CD4-positive, alpha-beta T cell (primary cell): ENCODE data around the gene ZNF385B. TPM values are rescaled to one million over a fixed set of nuclear protein-coding genes. Genes with fewer than 3 reads are reported as not detected.

Source experiments
- ATAC-seq: fragments of 200-7000 bp; cut with Tn5 transposase; one replicate; pipeline ENCODE4 v1.10.0; 2022; ENCODE audit warnings: mild to moderate bottlenecking; ENCODE audit not compliant: poor library complexity
- CTCF ChIA-PET: fragments of 350-600 bp; sonication (Branson Sonifier 250); formaldehyde crosslinking; loops from one replicate; lab custom pipeline; 2021; ENCODE audit warnings: antibody characterized with exemption, inconsistent platforms; lab: Charles Lee
- POLR2A ChIA-PET: fragments of 350-600 bp; sonication (Branson Sonifier 250); formaldehyde crosslinking; loops from one replicate; lab custom pipeline; 2021; ENCODE audit warnings: antibody characterized with exemption, inconsistent platforms; lab: Charles Lee
- DNase-seq, 14 experiments: peaks; one replicate each; pipeline ENCODE4 v3.0.0-alpha.2; 2013 to 2020; ENCODE audit warnings: mixed read lengths in 2 of 14
- H3K27ac ChIP-seq, 2 donors: one replicate each; pipeline versions ENCODE4 v1.5.1 to v1.7.0; 2013; ENCODE audit warnings: low read length in 2 of 2, low read depth in 1 of 2, mild to moderate bottlenecking in 1 of 2
- H3K27me3 ChIP-seq, 2 experiments: 1 replicate in 1 of 2; 2 replicates in 1 of 2; pipeline versions ENCODE4 v1.6.1 to v1.7.0; 2013; ENCODE audit warnings: low read length in 2 of 2, control low read depth in 1 of 2, mild to moderate bottlenecking in 1 of 2, moderate library complexity in 1 of 2; ENCODE audit not compliant: insufficient read depth in 2 of 2, control insufficient read depth in 1 of 2
- H3K36me3 ChIP-seq: one replicate; pipeline ENCODE4 v1.6.1; 2013; ENCODE audit warnings: low read length, control low read depth; ENCODE audit not compliant: insufficient read depth
- H3K4me1 ChIP-seq: one replicate; pipeline ENCODE4 v1.6.1; 2013; ENCODE audit warnings: low read length, control low read depth; ENCODE audit not compliant: insufficient read depth
- H3K4me3 ChIP-seq: one replicate; pipeline ENCODE4 v1.5.1; 2013; ENCODE audit warnings: mild to moderate bottlenecking, low read length, moderate library complexity
- H3K9me3 ChIP-seq, 2 experiments: 1 replicate in 1 of 2; 2 replicates in 1 of 2; pipeline versions ENCODE4 v1.6.1 to v1.7.0; 2013; ENCODE audit warnings: low read length in 2 of 2, mild to moderate bottlenecking in 2 of 2, control low read depth in 1 of 2, moderate library complexity in 1 of 2; ENCODE audit not compliant: control insufficient read depth in 1 of 2, insufficient read depth in 1 of 2
- H3K27ac Mint-ChIP-seq: one replicate; pipeline ENCODE4 v1.8.0; 2020; ENCODE audit warnings: mixed read lengths
- H3K27me3 Mint-ChIP-seq: one replicate; pipeline ENCODE4 v1.8.0; 2021; ENCODE audit warnings: mixed read lengths
- H3K36me3 Mint-ChIP-seq: one replicate; pipeline ENCODE4 v1.8.0; 2021; ENCODE audit warnings: low read depth, mixed read lengths
- H3K4me1 Mint-ChIP-seq: one replicate; pipeline ENCODE4 v1.8.0; 2021; ENCODE audit warnings: low read depth, mixed read lengths
- H3K4me3 Mint-ChIP-seq: one replicate; pipeline ENCODE4 v1.8.0; 2020; ENCODE audit warnings: mild to moderate bottlenecking, mixed read lengths
- H3K9me3 Mint-ChIP-seq: one replicate; pipeline ENCODE4 v1.8.0; 2020; ENCODE audit warnings: mixed read lengths
- CTCF ChIP-seq: fragments of 200-600 bp; IDR thresholded peaks from one replicate; pipeline ENCODE4 v1.8.0; 2022; ENCODE audit warnings: antibody characterized with exemption, mild to moderate bottlenecking
- intact Hi-C, 2 experiments: fragments of 100-400 bp; cut with DNase I in 1 of 2; cut with micrococcal nuclease in 1 of 2; formaldehyde crosslinking; loops; one replicate each; pipeline versions ENCODE4 v1.15.1 to v1.9.0; 2023 to 2025; cut with DNase I, micrococcal nuclease
- total RNA-seq, 174 experiments: library from RNA in 2 of 174; stranded (reverse) in 2 of 174; gene quantifications; one replicate each; pipeline ENCODE4 v1.2.3 and lab custom pipeline; 2021 to 2026

The ZNF385B gene
- total RNA-seq, 2 experiments from 2014 or later: not detected

DNA sequence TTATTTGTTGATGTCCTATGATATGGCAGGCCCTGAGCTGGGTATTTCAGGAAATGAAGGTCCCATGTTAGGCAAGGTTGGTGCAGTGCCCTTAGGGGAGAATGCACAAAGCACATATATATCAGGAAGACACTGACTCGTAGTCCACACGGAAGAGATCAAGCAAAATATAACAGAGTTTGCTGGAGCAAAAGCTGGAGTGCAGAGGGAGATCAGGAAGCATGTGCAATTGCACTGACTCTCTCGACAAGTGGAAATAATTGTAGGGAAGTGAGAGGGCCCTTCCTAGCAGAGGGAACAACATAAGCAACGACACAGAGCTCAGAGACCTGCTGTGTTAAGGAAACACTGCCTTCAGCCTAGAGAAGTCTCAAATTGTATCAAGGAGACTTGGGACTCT lies 4.2 kb downstream of the ZNF385B start:
- H3K27ac ChIP-seq: no peak overlapping the region
- POLR2A ChIA-PET: no interaction called here
- peaks cover 53% of the 10 kb centered on the region for H3K27me3 Mint-ChIP-seq
- intact Hi-C loops: no loop called here
- H3K27me3 ChIP-seq: peaks cover 24 to 46% of the 10 kb centered on the region in 2 experiments
- H3K4me3 ChIP-seq: no peak overlapping the region
- H3K36me3 Mint-ChIP-seq: no peaks in the 10 kb centered on the region
- H3K36me3 ChIP-seq: no peaks in the 10 kb centered on the region
- no peak overlapping the region for H3K27ac Mint-ChIP-seq
- CTCF ChIA-PET: no interaction called here
- peaks cover 0 to 6% of the 10 kb centered on the region in 2 experiments for H3K9me3 ChIP-seq
- DNase-seq: no peak
- peaks cover 4% of the 10 kb centered on the region for H3K4me1 ChIP-seq
- no peak for TF ChIP-seq CTCF
- no peak overlapping the region for H3K4me3 Mint-ChIP-seq
- no peaks in the 10 kb centered on the region for H3K4me1 Mint-ChIP-seq
- no peak for ATAC-seq
- H3K9me3 Mint-ChIP-seq: no peaks in the 10 kb centered on the region

- Mint-ChIP-seq H3K36me3 (no peaks in the 10 kb centered on the region), H3K4me1 (no peaks in the 10 kb centered on the region), H3K27ac (no peak overlapping the region), H3K27me3 (peaks cover 51% of the 10 kb centered on the region), H3K9me3 (no peaks in the 10 kb centered on the region), H3K4me3 (no peak overlapping the region)
- Histone ChIP-seq H3K27ac (no peak overlapping the region), H3K27me3 (peaks cover 19 to 38% of the 10 kb centered on the region in 2 experiments), H3K9me3 (no peaks in the 10 kb centered on the region), H3K4me1 (no peaks in the 10 kb centered on the region), H3K4me3 (no peak overlapping the region), H3K36me3 (no peaks in the 10 kb centered on the region)
- ATAC-seq (no peak), DNase-seq (no peak)
- ChIA-PET POLR2A (no interaction called here), CTCF (interaction anchor here (1.6 kb wide), 1 partner anchor 10 kb away, joined by 5 read pairs; no protein-coding TSS in a partner anchor)
- intact Hi-C loops: no loop called here
- no peak for TF ChIP-seq CTCF
Observed at GRCh38 chr2:179856205-179856604, 5.2 kb downstream of the ZNF385B start.

GRCh38 chr2:179855673-179856072 lies 5.7 kb downstream of the ZNF385B start:
- Mint-ChIP-seq H3K9me3 (no peaks in the 10 kb centered on the region), H3K36me3 (no peaks in the 10 kb centered on the region), H3K4me3 (no peak overlapping the region), H3K27ac (no peak overlapping the region), H3K4me1 (no peaks in the 10 kb centered on the region), H3K27me3 (peaks cover 55% of the 10 kb centered on the region)
- no peak overlapping the region for H3K27ac ChIP-seq
- TF ChIP-seq CTCF: no peak
- ChIA-PET POLR2A (no interaction called here), CTCF (interaction anchor here (1.6 kb wide), 1 partner anchor 10 kb away, joined by 5 read pairs; no protein-coding TSS in a partner anchor)
- DNase-seq: no peak
- H3K4me1 ChIP-seq: no peaks in the 10 kb centered on the region
- H3K9me3 ChIP-seq: no peaks in the 10 kb centered on the region
- no peak overlapping the region for H3K4me3 ChIP-seq
- ATAC-seq: no peak
- no peaks in the 10 kb centered on the region for H3K36me3 ChIP-seq
- H3K27me3 ChIP-seq: peaks cover 19 to 34% of the 10 kb centered on the region in 2 experiments
- intact Hi-C loops: no loop called here
